ENCODE data around the gene ZNF536. TPM values are rescaled to one million over a fixed set of nuclear protein-coding genes. Genes with fewer than 3 reads are reported as not detected.

ZNF536 gene
- total and polyA plus RNA-seq, 12 donors: 0.22 to 10.7 (median 3.7) TPM

DNA sequence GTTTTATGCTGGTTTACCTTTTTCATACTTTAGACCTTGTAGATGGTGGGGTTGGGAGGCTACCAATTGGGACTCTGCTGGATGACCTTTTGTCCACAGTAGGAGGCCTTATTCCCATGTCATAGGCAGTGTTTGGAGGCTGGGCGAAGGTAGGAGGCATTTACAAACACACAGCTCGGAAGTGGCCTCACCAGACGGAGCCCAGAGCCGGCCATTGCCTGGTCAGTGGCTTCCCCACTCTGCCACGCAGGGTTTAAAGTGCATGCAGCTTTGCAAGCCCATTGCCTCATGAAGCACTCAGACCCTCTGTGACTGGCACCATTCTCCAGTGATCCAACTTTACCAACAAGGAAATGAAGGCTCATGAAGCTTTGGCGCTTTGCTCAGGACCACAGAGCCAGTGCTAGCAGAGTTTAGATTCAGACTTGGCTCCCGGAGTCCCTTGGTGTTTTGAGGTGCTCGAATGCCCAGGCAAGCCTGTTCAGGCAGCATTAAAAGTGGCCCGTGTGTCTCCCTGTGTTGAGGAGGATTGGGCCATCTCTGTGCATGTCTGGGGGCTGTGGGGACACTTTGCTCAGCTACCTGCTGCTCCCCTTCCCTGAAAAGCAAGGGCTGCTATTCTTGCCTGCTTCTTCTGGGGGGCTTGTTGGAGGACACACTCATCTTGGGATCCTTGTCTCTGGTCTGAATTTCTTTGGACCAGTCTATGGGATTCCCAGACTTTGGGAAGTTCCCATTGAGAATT, 148.7 kb downstream of the ZNF536 start:
- DNase-seq (no peak), ATAC-seq (no peak)
- TF ChIP-seq, protein P1, sequence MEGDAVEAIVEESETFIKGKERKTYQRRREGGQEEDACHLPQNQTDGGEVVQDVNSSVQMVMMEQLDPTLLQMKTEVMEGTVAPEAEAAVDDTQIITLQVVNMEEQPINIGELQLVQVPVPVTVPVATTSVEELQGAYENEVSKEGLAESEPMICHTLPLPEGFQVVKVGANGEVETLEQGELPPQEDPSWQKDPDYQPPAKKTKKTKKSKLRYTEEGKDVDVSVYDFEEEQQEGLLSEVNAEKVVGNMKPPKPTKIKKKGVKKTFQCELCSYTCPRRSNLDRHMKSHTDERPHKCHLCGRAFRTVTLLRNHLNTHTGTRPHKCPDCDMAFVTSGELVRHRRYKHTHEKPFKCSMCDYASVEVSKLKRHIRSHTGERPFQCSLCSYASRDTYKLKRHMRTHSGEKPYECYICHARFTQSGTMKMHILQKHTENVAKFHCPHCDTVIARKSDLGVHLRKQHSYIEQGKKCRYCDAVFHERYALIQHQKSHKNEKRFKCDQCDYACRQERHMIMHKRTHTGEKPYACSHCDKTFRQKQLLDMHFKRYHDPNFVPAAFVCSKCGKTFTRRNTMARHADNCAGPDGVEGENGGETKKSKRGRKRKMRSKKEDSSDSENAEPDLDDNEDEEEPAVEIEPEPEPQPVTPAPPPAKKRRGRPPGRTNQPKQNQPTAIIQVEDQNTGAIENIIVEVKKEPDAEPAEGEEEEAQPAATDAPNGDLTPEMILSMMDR (IDR thresholded peaks at IDR 0.05): no peak
- peaks cover 0 to 22% (median 0%) of the 10 kb centered on the region in 7 donors for H3K27me3 ChIP-seq
- no peaks in the 10 kb centered on the region for H3K36me3 ChIP-seq
- no peak overlapping the region for H3K4me3 ChIP-seq
- no peak overlapping the region for H3K27ac ChIP-seq
- intact Hi-C loops (cut with DNase I): no loop called here
- H3K4me1 ChIP-seq: no peaks in the 10 kb centered on the region
- 80 to 88% methylated on average over 9 of the region's 9 CpGs for WGBS, 2 donors
- no peaks in the 10 kb centered on the region for H3K9me3 ChIP-seq

DNA sequence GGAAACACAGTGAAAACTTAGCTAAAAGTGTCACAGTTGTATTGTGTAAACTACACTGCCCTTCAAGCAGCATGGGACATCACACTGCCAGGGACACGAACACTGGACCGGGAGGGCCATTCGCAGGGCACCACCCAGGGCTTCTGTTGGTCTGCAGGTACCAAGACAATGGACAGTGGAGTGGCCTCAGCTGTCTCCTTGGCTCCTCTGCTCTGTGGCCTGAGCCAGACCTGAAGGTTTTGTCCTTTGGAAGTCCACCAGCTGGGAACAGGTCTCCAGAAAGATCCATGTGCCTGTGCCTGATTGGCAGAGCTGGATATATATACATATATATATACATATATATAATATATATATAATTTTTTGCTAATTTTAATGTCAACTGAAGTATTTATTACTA, 149.8 kb downstream of the ZNF536 start:
- peaks cover 0 to 22% (median 0%) of the 10 kb centered on the region in 7 donors for H3K27me3 ChIP-seq
- H3K9me3 ChIP-seq: no peaks in the 10 kb centered on the region
- DNase-seq (no peak), ATAC-seq (no peak)
- no peak overlapping the region for H3K27ac ChIP-seq
- TF ChIP-seq, protein P1 (IDR thresholded peaks at IDR 0.05): no peak
- H3K4me3 ChIP-seq: no peak overlapping the region
- intact Hi-C loops (cut with DNase I): no loop called here
- H3K36me3 ChIP-seq: no peaks in the 10 kb centered on the region
- no peaks in the 10 kb centered on the region for H3K4me1 ChIP-seq
- WGBS, 2 donors: 85 to 87% methylated on average over 3 of the region's 3 CpGs

DNA sequence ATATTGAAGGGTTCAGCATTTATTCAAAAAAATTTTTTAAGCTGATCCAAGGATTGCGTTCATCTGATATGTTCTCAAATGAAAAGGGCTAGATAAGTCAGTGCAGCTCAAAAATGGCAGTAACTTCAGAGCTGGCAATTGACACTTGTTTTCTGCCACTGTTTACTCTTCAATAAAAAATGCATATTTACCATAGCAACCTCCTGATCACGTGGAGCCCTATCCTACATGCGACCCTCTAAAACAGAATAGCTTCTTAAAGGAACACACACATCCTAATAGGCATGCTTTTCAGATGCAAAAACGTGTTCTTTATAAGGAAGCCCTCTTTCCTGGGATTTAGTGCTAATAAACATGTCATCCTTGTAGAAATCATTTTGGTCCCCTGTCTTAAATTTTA, 150.2 kb downstream of the ZNF536 start:
- intact Hi-C loops (cut with DNase I): no loop called here
- 32 to 35% methylated on average over 4 of the region's 4 CpGs for WGBS, 2 donors

DNA sequence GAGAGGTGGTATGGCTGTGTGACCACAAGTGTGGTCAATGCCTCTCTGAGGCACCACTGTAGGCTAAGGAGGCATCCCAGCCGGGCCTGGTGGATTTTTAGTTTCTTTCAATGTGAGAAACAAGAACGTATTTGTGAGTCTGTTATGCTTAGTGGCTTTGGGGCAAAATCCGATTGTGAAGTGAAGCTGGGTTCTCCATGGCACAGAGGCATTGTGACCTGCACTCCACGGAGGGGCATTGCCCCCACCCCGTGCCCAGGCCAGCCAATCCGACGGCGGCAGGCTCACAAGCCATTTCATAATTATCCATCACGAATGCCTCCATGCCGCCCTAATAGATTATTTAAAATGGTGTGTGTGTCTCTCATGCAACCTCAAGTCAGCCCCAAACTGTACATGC, 151.6 kb downstream of the ZNF536 start:
- Histone ChIP-seq H3K27ac (no peak overlapping the region), H3K9me3 (no peaks in the 10 kb centered on the region), H3K4me1 (no peaks in the 10 kb centered on the region), H3K36me3 (no peaks in the 10 kb centered on the region), H3K4me3 (no peak overlapping the region), H3K27me3 (peaks cover 0 to 22% (median 0%) of the 10 kb centered on the region in 7 donors)
- no peak for DNase-seq
- TF ChIP-seq, protein P1 (IDR thresholded peaks at IDR 0.05): no peak
- ATAC-seq: no peak
- intact Hi-C loops (cut with DNase I): no loop called here
- 74 to 83% methylated on average over 10 of the region's 10 CpGs for WGBS, 2 donors

More for the DNA sequence above, 150.2 kb downstream of the ZNF536 start:
- no peak for DNase-seq
- H3K4me3 ChIP-seq: no peak overlapping the region
- no peaks in the 10 kb centered on the region for H3K9me3 ChIP-seq
- no peaks in the 10 kb centered on the region for H3K36me3 ChIP-seq
- no peak overlapping the region for H3K27ac ChIP-seq
- no peaks in the 10 kb centered on the region for H3K4me1 ChIP-seq
- H3K27me3 ChIP-seq: peaks cover 0 to 22% (median 0%) of the 10 kb centered on the region in 7 donors
- no peak for ATAC-seq
- TF ChIP-seq, protein P1 (IDR thresholded peaks at IDR 0.05): no peak
